ENCODE results near the gene XYLB. TPM values are rescaled to one million over a fixed set of nuclear protein-coding genes. Genes with fewer than 3 reads are reported as not detected.

The XYLB gene
- 3.5 to 5.5 TPM (median 4.4 TPM) in 5 replicates for total RNA-seq (2022; extraction: Qiagen RNA extraction; ENCODE audit: low read depth)

GRCh38 chr3:38346587-38347410 lies at the start of gene XYLB:
Gene XYLB (plus strand): TSS chr3:38346785. CDS start chr3:38346869, 84 bp downstream.

GRCh38 chr3:38453075-38453912 lies 106.7 kb downstream of the XYLB start, which contains the start of gene ACVR2B:
Gene ACVR2B (plus strand): TSS chr3:38453890. CDS start chr3:38454323, 433 bp downstream.

Other genes starting within 250 kb of the XYLB start
- 41.4 to 49.7 TPM (median 48.9 TPM) in 5 replicates for gene ACAA1, start 209.7 kb upstream of the XYLB start, total RNA-seq (2022; extraction: Qiagen RNA extraction; ENCODE audit: low read depth)
- 25.2 to 27.9 TPM (median 27.0 TPM) in 5 replicates for gene MYD88, start 208.1 kb upstream of the XYLB start, total RNA-seq (2022; extraction: Qiagen RNA extraction; ENCODE audit: low read depth)
- gene OXSR1, start 181.2 kb upstream of the XYLB start, total RNA-seq (2022; extraction: Qiagen RNA extraction; ENCODE audit: low read depth) = 23.5 to 37.0 TPM (median 31.7 TPM) in 5 replicates
- 0.06 to 0.12 TPM (median 0.10 TPM) in 3 of 5 replicates, not detected in the others for gene SLC22A13, start 81.0 kb upstream of the XYLB start, total RNA-seq (2022; extraction: Qiagen RNA extraction; ENCODE audit: low read depth)
- 0.06 to 0.10 TPM in 2 of 5 replicates, not detected in the others for gene SLC22A14, start 64.5 kb upstream of the XYLB start, total RNA-seq (2022; extraction: Qiagen RNA extraction; ENCODE audit: low read depth)
- gene ACVR2B, start 107.1 kb downstream of the XYLB start, total RNA-seq (2022; extraction: Qiagen RNA extraction; ENCODE audit: low read depth) = 2.2 to 3.2 TPM (median 2.7 TPM) in 5 replicates
- gene EXOG, start 149.6 kb downstream of the XYLB start, total RNA-seq (2022; extraction: Qiagen RNA extraction; ENCODE audit: low read depth) = 9.2 to 31.5 TPM (median 14.4 TPM) in 5 replicates